HFF-Myc (cell line): ENCODE measurements around the gene RRP8.

ENCODE experiments used
- DNase-seq: peaks from one replicate; pipeline ENCODE4 v3.0.0-alpha.2; 2011; ENCODE audit warnings: low read depth; ENCODE audit errors: extremely low read depth
- H3K4me3 ChIP-seq: replicated peaks from 2 replicates; pipeline ENCODE4 v1.5.1; 2011; ENCODE audit warnings: low read depth, mild to moderate bottlenecking, control low read depth, low read length
- CTCF ChIP-seq: IDR thresholded peaks from 2 replicates; pipeline ENCODE4 v1.5.1; 2012; ENCODE audit warnings: mild to moderate bottlenecking, low read depth, low read length, control low read depth; ENCODE audit errors: missing control alignments

Gene RRP8

GRCh38 chr11:6587360-6587953 lies 16.0 kb downstream of the RRP8 start:
- DNase-seq, result no peak
- no peak overlapping the region for H3K4me3 ChIP-seq
- TF ChIP-seq CTCF, result no peak

GRCh38 chr11:6586434-6587359 lies 16.7 kb downstream of the RRP8 start:
- TF ChIP-seq CTCF, result no peak
- H3K4me3 ChIP-seq, result no peak overlapping the region
- no peak for DNase-seq

- no peak for DNase-seq
- no peak overlapping the region for H3K4me3 ChIP-seq
- TF ChIP-seq CTCF, result no peak
Measured at GRCh38 chr11:6584528-6584927, 18.9 kb downstream of the RRP8 start.

GRCh38 chr11:6583584-6583983 lies 19.8 kb downstream of the RRP8 start:
- TF ChIP-seq CTCF, result no peak
- DNase-seq, result no peak
- no peak overlapping the region for H3K4me3 ChIP-seq

GRCh38 chr11:6579681-6580080 lies 23.7 kb downstream of the RRP8 start:
- no peak for DNase-seq
- TF ChIP-seq CTCF, result no peak
- H3K4me3 ChIP-seq, result no peak overlapping the region

- no peak overlapping the region for H3K4me3 ChIP-seq
- TF ChIP-seq CTCF, result no peak
- DNase-seq, result no peak
Measured at GRCh38 chr11:6578134-6578533, 25.3 kb downstream of the RRP8 start.
